ES-I3 (cell line): Measurements from ENCODE around the gene DBP.
A peak's percentile ranks its signal among the peaks of the same experiment; 100 is the strongest.
"Not testable (repeated sequence)": the region's sequence is repeated elsewhere in the genome, so short reads cannot be mapped to it uniquely, and the experiment has no call there.

Source experiments
- H3K36me3 ChIP-seq: 2 replicates; pipeline ENCODE4 v1.6.1; 2013; ENCODE audit warnings: mild to moderate bottlenecking, low read length, control low read depth, moderate library complexity; ENCODE audit not compliant: insufficient read depth
- H3K4me1 ChIP-seq: 2 replicates; pipeline ENCODE4 v1.6.1; 2013; ENCODE audit warnings: mild to moderate bottlenecking, control low read depth, low read length; ENCODE audit not compliant: insufficient read depth
- H3K9ac ChIP-seq: 2 replicates; pipeline ENCODE4 v1.6.1; 2013; ENCODE audit warnings: low read depth, mild to moderate bottlenecking, low read length, moderate library complexity
- H3K9me3 ChIP-seq: 2 replicates; pipeline ENCODE4 v1.6.1; 2013; ENCODE audit warnings: mild to moderate bottlenecking, low read length, moderate library complexity; ENCODE audit not compliant: control insufficient read depth, insufficient read depth

The DBP gene

GRCh38 chr19:48639483-48640375 lies 2.5 kb upstream of the DBP start:
- Histone ChIP-seq H3K9me3 (no peaks in the 10 kb centered on the region), H3K9ac (peak overlapping the region; percentile 51; the same call in 1 of the 2 replicates), H3K4me1 (no peaks in the 10 kb centered on the region; the same call in 1 of the 2 replicates), H3K36me3 (no peaks in the 10 kb centered on the region)

GRCh38 chr19:48638831-48639381 lies 1.7 kb upstream of the DBP start:
- Histone ChIP-seq H3K9ac (peak overlapping the region; percentile 51), H3K4me1 (peaks cover 4% of the 10 kb centered on the region), H3K36me3 (no peaks in the 10 kb centered on the region), H3K9me3 (no peaks in the 10 kb centered on the region)

- Histone ChIP-seq H3K4me1 (peaks cover 6% of the 10 kb centered on the region), H3K9me3 (no peaks in the 10 kb centered on the region), H3K9ac (peak overlapping the region; percentile 73), H3K36me3 (no peaks in the 10 kb centered on the region)
These were observed 1.0 kb upstream of the DBP start for GRCh38 chr19:48637948-48638830.

GRCh38 chr19:48637449-48637947 lies 319 bp upstream of the DBP start:
- Histone ChIP-seq H3K9ac (peak overlapping the region; percentile 75), H3K36me3 (no peaks in the 10 kb centered on the region), H3K4me1 (peaks cover 6% of the 10 kb centered on the region), H3K9me3 (no peaks in the 10 kb centered on the region)

GRCh38 chr19:48635966-48636858 lies 967 bp downstream of the DBP start:
- Histone ChIP-seq H3K36me3 (no peaks in the 10 kb centered on the region), H3K4me1 (peaks cover 6% of the 10 kb centered on the region), H3K9ac (peak overlapping the region; percentile 75), H3K9me3 (no peaks in the 10 kb centered on the region)

GRCh38 chr19:48635263-48635965 lies 1.8 kb downstream of the DBP start:
- H3K9me3 ChIP-seq: no peaks in the 10 kb centered on the region
- peak overlapping the region; percentile 75 for H3K9ac ChIP-seq
- no peaks in the 10 kb centered on the region for H3K36me3 ChIP-seq
- peaks cover 6% of the 10 kb centered on the region for H3K4me1 ChIP-seq

- Histone ChIP-seq H3K9me3 (no peaks in the 10 kb centered on the region), H3K4me1 (peaks cover 6% of the 10 kb centered on the region), H3K36me3 (no peaks in the 10 kb centered on the region), H3K9ac (peak overlapping the region; percentile 37; the same call in 1 of the 2 replicates)
These were observed 2.5 kb downstream of the DBP start for GRCh38 chr19:48634424-48635262.

GRCh38 chr19:48634036-48634342 lies 3.2 kb downstream of the DBP start:
- no peaks in the 10 kb centered on the region for H3K9me3 ChIP-seq
- H3K4me1 ChIP-seq: peaks cover 6% of the 10 kb centered on the region
- peak overlapping the region; percentile 14; the same call in 1 of the 2 replicates for H3K9ac ChIP-seq
- H3K36me3 ChIP-seq: no peaks in the 10 kb centered on the region

GRCh38 chr19:48633148-48634035 lies 3.8 kb downstream of the DBP start:
- Histone ChIP-seq H3K9me3 (no peaks in the 10 kb centered on the region), H3K4me1 (peaks cover 6% of the 10 kb centered on the region), H3K36me3 (no peaks in the 10 kb centered on the region), H3K9ac (peak overlapping the region; percentile 14; the same call in 1 of the 2 replicates)

GRCh38 chr19:48632692-48633147 lies 4.5 kb downstream of the DBP start:
- no peaks in the 10 kb centered on the region for H3K36me3 ChIP-seq
- H3K9ac ChIP-seq: no peak overlapping the region
- peaks cover 6% of the 10 kb centered on the region for H3K4me1 ChIP-seq

GRCh38 chr19:48632286-48632685 lies 4.9 kb downstream of the DBP start:
- not testable (repeated sequence) for H3K36me3 ChIP-seq, H3K9ac ChIP-seq, H3K9me3 ChIP-seq, H3K4me1 ChIP-seq

More at GRCh38 chr19:48632692-48633147, 4.5 kb downstream of the DBP start:
- no peaks in the 10 kb centered on the region for H3K9me3 ChIP-seq

GRCh38 chr19:48631225-48631624 lies 6.0 kb downstream of the DBP start:
- peaks cover 6% of the 10 kb centered on the region for H3K4me1 ChIP-seq
- no peaks in the 10 kb centered on the region for H3K36me3 ChIP-seq
- peak overlapping the region; percentile 48 for H3K9ac ChIP-seq
- no peaks in the 10 kb centered on the region for H3K9me3 ChIP-seq
